ENCODE results near the gene IVL.

Gene IVL

GRCh38 chr1:152869808-152870419, 38.4 kb upstream of the IVL start:
- no peak overlapping the region for H3K4me3 ChIP-seq (ENCODE audit: low read depth, low read length)
- ChIA-PET POLR2A (no interaction called here), CTCF (interaction anchor here (0.6 to 7.0 kb wide), 29 partner anchors 9 to 818 kb away, joined by 3 to 375 read pairs (median 5); partner anchors contain the start of genes IVL and LCE7A)
- DNase-seq (ENCODE audit: low read depth, low spot score) = no peak
- TF ChIP-seq CTCF (IDR thresholded peaks at IDR 0.05; ENCODE audit: insufficient read depth, low read length, missing control alignments) = peak; percentile 91

- H3K4me3 ChIP-seq (ENCODE audit: low read depth, low read length) = no peak overlapping the region
- no peak for DNase-seq (ENCODE audit: low read depth, low spot score)
- POLR2A ChIA-PET = no interaction called here
- CTCF ChIA-PET = interaction anchor here (0.8 to 7.0 kb wide), 30 partner anchors 8 to 358 kb away, joined by 3 to 375 read pairs (median 6); partner anchors contain the start of genes IVL and LCE7A
- TF ChIP-seq CTCF (IDR thresholded peaks at IDR 0.05; ENCODE audit: insufficient read depth, low read length, missing control alignments) = peak; percentile 82
These were observed 37.3 kb upstream of the IVL start for GRCh38 chr1:152870831-152871730.

- CTCF ChIA-PET = interaction anchor here (0.8 to 7.0 kb wide), 19 partner anchors 12 to 356 kb away, joined by 3 to 375 read pairs (median 10); partner anchors contain the start of genes IVL and LCE7A
- TF ChIP-seq CTCF (IDR thresholded peaks at IDR 0.05; ENCODE audit: insufficient read depth, low read length, missing control alignments) = no peak
- H3K4me3 ChIP-seq (ENCODE audit: low read depth, low read length) = no peak overlapping the region
- DNase-seq (ENCODE audit: low read depth, low spot score) = no peak
- POLR2A ChIA-PET = no interaction called here
These were observed 36.6 kb upstream of the IVL start for GRCh38 chr1:152871731-152872126.

GRCh38 chr1:152873495-152873894, 34.9 kb upstream of the IVL start:
- TF ChIP-seq CTCF (IDR thresholded peaks at IDR 0.05; ENCODE audit: insufficient read depth, low read length, missing control alignments) = no peak
- peak; percentile 16 for DNase-seq (ENCODE audit: low read depth, low spot score)
- H3K4me3 ChIP-seq (ENCODE audit: low read depth, low read length) = no peak overlapping the region
- ChIA-PET POLR2A (no interaction called here), CTCF (interaction anchor here (1.1 to 7.0 kb wide), 4 partner anchors 15 to 220 kb away, joined by 4 to 375 read pairs (median 137); partner anchors contain the start of genes IVL and LCE7A)

- CTCF ChIA-PET = interaction anchor here (1.7 kb wide), 1 partner anchor 49 kb away, joined by 17 read pairs; no protein-coding TSS in a partner anchor
- no peak for DNase-seq (ENCODE audit: low read depth, low spot score)
- POLR2A ChIA-PET = no interaction called here
- H3K4me3 ChIP-seq (ENCODE audit: low read depth, low read length) = no peak overlapping the region
- no peak for TF ChIP-seq CTCF (IDR thresholded peaks at IDR 0.05; ENCODE audit: insufficient read depth, low read length, missing control alignments)
These were observed 31.5 kb upstream of the IVL start for GRCh38 chr1:152876827-152877226.

- no peak within 1 kb of the TSS for H3K4me3 ChIP-seq (ENCODE audit: low read depth, low read length)
- no peak for TF ChIP-seq CTCF (IDR thresholded peaks at IDR 0.05; ENCODE audit: insufficient read depth, low read length, missing control alignments)
- POLR2A ChIA-PET = no interaction called here
- CTCF ChIA-PET = interaction anchor here (1.3 to 2.4 kb wide), 2 partner anchors 8 to 48 kb away, joined by 12 to 21 read pairs; no protein-coding TSS in a partner anchor
- no peak for DNase-seq (ENCODE audit: low read depth, low spot score)
These were observed 30.3 kb upstream of the IVL start, which contains the start of gene SMCP for GRCh38 chr1:152878042-152878441. TSS of gene SMCP (plus strand) at chr1:152878322. CDS start at chr1:152884423, 6,101 bp downstream.

Measured in AG04449 (cell line).